ENCODE data around the gene PRKCZ.

Gene PRKCZ

DNA sequence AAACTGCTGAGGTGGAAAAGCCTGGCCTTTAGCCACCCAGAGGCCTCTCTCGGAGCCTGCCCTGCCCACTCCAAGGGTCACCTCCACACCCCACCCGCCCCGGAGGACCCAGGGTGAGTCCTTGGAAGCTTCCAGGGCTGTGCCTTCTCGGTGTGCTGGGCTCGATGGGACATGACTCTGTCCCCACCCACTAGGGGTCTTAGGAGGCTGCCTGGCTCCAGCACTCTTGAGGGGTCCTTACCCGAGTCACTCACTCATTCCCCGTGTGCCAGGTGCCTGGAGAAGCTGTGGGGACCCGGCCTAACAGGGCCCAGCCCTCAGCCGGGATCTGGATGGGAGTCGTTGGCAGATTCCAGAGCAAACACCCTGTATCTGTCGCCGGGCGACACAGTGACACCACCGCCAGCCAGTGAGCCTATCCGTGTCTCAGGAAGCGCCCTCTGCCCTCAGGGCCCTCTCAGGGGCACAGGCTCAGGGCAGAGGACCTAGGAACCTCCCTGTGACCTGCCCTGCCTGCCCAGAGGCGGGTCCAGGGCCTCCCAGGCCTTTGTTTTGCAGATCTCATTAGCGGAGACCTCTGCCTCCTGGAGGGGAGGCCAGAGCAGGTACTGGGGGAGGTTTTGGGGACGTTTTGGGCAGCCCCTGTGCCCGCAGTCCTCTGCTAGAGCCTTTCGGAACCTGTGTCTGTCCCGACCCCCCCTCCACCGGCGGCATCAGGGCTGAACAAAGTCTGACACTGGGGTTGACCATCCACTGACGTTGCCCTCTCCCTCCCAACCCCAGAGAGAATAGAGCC is 3.1 kb upstream of the PRKCZ start:
- DNase-seq: no peak

DNA sequence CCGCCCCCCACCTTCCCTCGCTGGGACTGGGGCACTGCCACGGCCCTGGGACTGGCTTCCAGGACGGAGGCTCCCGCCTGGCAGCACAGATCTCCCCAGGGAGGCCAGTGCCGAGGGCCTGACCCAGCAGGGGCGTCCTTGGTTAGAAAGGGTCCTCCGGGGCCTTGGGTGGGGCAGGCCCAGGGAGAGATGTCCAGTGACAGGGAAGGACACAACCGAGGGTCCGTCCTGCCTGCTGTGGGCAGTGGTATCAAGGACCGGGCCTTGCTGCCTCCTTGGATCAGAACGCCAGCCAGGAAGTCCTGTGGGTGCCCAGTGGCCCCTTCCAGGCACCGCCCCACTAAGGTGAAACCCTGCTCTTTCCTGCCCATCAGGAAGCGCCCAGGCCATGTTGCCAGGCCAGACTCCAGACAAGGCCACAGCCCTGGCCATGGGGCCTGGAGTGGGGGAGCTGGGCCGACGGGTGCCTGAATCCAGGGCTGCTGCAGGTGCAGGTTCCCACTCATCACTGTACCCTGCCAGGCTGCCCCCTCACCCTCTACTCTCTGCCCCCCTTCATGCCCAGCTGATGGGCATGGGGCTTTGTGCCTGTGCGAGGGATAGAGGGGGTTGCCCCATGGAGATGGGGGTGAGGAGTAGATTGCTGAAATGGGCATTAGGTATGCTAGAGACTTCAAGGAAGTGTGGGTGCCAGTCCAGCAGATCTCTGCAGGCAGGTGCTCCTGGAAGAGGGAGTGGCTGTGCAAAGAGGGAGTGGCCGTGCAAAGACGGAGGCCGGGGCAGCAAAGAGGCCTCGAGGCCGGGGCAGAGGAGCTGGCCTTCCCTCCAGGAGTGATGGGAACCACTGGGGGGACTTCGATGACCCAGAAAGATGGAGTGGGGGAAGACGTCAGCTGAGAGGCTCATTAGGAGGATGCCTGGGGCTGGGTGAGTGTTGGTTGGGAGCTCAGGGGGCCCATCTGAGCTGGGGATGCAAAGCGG is 2.2 kb upstream of the PRKCZ start:
- DNase-seq: no peak

DNA sequence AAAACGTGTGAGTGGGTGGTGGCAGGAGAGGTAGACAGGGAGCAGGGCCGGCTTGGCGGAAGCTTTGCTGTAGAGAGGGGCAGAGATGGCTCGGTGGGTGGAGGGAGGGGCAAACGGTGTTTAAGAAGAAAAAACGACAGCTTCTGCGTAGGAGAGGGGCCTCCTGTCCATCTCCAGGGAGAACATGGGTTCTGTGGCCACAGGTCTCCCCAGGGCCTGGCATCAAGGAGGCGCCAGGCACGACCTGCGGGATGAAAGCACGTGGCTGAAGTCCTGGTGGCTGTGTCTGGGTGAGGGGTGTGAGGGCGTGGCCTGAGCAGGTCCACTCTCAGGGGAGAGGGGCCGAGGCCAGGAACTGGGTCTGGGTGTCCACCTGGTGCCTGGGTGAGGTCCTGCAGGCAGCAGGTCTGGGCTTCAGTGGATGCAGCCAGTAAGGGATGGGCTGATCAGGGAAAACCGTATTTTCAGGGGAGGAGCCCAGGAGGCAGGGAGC is 940 bp upstream of the PRKCZ start:
- DNase-seq: no peak

DNA sequence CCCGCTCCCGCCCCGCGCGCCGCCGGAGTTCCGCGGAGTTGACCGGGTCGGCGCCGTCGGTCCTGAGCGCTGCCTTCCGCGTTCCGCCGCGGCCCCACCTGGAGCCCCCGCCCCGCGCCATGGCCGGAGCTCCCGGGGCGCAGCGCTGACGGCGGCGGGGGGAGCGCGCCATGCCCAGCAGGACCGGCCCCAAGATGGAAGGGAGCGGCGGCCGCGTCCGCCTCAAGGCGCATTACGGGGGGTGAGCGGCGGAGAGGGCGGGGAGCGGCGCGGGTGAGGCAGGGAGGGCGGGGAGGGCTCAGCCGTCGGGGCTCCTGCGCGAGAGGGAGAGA is 216 bp downstream of the PRKCZ start:
- no peak for DNase-seq

DNA sequence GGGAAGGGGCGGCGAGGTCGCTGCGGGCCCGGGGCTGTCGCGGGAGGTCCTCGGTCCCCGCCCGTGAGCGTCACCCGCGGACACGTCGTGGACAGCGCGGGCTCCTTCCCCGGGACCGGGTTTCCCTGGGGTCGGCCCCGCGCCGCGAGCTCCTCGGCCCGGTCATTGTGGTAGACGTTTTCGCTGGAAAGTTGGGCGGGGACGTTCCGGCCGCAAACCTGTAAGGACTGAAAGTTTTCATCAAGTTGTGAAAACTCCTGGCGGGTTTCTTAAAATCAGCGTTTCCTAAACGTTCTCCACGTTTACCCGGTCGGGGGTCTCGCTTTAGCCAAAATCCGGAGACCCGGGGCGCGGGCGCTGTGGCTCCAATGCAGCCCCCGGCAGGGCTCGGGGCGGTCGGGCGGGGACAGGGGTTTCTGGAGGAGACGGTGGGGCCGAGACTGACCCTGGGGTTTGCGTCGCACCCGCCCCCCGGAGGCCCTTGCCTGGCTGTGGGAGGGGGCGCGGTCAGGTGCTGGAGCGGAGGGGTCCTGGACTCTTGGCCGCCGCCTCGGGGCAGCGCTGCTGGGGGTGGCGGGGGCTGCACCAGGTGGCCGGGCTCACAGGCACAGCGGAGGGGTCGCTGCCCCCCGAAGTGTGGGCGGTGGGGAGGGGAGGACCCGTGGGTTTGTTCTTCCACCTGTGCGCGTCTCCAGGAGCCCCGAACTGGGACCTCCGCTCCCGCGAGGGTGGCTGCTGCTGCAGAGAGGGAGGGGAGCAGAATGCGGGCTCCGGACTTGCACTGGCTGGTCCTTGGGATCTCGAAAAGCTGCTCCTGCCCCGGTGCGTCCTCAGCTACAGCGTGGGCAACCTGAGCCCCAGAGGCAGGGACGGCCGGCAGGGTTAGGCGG is 827 bp downstream of the PRKCZ start:
- DNase-seq: no peak

DNA sequence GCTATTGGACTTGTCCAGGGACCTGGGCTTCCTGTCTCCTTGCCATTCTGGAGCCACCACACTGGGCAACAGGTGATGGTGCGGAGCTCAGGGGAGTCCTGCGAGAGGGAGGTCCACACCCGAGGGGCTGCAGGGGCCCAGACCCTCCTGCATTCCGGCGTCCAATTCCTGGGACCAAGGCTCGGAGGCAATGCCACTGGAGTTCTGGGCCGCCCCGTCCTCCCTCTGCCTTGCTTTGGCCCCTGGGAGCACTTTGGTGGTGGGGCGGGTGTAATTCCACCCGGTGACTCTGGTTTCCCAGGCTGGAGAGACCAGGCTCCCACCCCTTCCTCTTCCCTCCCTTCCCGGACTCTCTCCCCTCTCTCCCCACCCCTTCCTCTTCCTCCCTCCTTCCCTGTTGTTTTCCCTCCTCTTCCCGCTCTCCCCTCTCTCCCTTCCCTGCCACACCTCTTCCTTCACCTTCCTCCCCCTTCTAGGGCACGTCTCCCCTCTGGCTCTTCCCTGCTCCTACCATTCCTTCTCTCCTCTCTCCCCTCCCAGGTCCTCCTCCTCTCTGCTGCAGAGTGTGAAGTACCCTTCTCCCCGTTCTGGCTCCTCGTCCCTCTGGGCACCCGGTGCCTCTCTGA is 2.0 kb downstream of the PRKCZ start:
- DNase-seq: no peak

DNA sequence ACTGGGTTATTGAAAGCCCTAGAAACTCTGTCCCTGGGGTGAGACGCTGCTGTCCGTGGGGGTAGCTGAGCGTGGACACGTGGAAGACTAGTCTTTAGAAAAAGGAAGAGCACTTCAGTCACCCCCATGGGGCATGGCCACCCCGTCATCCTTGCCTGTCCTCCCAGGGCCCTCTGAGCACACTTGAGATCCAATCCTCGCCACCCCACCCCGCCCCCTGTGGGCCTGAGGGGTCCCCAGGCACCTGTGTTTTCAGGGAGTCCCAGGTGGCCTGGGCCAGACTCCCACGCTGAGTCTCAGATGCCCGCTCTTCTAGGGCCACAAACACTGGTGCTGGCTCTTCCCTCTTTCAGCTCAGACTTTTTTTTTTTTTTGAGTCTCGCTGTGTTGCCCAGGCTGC is 2.5 kb downstream of the PRKCZ start:
- no peak for DNase-seq

DNA sequence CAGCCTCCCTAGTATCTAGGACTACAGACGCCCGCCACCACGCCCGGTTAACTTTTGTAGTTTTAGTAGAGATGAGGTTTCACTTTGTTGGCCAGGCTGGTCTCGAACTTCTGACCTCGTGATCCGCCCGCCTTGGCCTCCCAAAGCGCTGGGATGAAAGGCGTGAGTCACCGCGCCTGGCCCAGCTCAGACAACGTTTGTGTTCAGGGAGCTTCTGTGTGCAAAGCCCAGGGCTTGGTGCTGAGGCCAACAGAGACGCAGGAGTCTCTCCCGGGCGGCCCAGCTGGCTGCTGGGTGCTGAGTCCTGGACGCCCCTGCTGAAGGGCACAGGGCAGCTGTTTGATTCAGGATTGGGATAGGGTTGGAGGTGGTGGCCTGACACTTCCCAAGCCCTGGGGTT is 3.0 kb downstream of the PRKCZ start:
- DNase-seq: no peak

DNA sequence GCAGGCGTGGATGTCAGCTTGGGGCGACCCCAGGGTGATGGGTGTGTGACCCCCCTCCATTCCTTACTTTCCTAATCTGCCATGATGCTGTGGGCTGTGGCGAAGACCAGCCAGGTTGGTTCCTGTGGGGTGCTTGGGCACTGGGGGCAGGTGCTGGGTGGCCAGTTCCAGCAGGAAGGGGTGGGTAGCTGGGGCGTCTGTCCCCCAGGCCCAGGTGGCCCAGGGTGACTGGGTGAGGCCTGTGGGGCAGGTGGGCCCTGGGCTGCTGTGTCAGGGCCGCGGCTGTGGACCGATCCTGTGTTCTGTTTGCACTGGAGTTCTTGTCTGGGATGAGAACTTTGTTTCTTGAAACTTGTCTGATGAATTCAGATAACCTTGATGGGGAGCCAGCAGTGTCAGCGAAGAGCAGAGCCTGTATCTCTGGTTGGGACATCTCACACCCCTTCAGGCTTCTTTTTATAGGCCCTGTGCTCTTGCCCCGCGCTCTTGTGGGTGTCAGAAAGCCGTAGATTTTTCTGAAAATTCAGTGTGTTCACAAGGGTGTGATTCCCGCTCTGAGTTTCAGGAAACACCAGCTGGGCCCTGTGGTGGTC is 3.7 kb downstream of the PRKCZ start:
- no peak for DNase-seq

DNA sequence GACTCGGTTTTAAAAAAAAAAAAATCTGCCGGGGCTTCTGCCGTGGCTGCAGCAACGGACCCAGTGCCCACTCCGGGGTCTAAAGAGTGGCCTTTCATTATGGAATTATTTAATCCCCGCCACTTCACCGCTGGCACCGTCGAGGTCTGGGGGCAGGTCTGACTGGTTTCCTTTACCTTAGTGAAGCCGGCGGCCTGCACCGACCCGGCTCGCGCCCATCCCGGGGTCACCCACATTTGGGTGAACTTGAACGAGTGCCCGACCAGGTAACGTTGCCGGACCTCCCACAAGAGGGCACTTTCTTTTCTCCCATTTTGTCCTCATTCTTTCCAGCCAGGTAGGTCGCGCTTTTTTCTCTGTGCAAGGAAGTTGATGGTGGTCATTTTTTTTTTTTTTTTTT is 4.3 kb downstream of the PRKCZ start:
- DNase-seq: no peak

DNA sequence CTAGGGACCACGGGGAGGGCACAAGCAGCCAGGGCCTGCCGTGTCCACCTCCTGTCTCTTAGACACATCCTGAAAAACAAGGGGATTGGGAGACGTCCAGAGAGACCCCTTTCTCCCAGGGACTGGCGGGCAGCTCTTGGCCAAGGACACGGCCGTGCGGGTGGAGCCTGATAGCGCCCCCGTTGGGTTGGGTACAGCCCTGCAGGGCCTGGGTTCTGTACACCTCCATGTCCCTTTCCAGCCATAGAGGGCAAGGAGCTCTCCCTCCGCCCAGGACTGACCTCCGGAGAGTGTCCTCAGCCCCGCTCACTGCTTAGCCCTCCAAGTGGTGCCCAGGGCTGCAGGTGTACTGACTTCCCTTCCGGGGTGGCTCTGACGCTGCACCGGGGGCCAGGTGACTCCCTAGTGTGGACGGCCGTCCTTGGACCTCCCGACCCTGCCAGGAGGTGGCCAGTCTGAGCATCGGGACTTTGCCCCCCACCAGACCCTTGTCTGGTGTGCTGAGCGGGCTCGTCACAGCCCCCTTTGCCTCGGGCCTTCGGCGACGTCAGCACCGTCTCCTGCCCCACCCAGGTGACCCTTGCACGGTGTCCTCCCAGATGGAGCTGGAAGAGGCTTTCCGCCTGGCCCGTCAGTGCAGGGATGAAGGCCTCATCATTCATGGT is 5.8 kb downstream of the PRKCZ start:
- DNase-seq: no peak

DNA sequence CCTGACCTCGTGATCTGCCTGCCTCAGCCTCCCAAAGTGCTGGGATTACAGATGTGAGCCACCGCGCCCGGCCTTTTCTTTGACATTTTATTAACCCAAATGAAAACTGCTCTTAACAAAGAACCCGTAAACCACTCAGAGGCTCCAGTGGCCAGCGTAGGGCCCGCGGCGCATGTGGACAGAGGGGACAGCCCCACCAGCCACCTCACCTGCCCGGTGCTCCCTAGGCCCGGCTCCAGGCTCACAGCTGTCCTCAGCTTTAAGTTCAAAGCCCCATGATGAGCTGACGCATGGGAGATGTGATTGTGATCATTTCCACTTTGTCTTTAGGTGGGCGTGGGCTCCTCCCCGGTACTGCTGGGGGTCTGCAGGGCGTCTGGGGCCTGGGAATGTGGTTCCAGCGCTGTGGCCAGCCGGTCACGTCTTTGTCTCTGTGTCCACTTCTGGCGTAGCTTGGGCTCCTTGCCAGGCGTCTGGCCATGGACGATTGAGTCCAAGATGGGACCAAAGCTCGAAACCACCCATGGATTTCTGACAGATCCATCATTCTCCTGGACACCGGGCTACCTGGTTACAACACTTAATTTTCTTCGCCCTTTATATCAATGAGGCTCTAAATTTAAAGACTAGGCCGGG is 6.9 kb downstream of the PRKCZ start:
- DNase-seq: no peak

DNA sequence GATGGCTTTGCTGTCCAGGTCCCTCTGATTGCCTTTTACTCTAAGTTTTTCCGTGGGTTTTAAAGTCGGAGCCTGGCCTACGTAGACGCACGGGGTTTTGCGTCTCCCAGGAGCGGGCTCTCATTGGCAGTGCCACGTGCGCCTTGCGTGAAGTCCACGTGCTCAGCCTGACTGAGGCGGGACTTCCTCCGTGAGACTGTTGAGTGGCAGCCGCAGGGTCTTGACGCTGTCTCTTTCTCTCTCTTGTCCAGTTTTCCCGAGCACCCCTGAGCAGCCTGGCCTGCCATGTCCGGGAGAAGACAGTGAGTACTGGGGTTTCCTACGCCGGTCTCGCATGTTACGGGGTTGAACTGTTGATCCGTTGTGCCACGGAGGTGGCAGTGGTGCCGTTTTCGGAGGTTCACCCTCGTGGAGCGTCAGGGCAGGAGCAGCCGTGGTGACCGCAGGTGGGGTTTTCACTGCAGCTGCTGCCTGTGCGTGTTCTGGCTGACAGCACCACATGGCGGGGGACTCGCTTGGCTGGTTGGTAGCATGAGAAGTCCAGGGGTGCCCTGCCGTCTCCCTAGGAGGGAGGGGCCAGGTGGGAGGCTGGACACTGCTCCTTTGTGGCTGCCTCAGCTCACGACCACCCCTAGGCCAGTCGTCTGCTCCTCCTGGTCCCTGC is 9.2 kb downstream of the PRKCZ start:
- no peak for DNase-seq

DNA sequence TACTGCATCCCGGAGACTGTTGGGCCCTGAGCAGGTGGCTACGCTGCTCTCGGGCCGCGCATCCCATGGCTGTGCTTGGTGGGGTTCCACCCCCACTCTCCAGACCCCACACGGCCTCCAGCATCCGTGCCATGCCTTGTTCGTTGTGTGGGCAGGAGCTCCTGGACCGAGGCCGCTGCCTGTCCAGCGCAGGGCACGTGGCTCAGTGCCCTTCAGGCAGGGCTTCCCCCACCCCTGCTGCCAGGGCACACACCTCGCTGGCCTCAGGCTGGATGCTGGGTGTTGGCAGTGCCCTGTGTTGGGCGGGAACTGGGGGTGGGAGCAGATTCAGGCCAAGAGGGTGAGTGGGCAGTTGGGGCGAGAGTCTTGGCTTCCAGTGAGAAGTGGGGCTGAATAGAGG is 9.9 kb downstream of the PRKCZ start:
- DNase-seq: no peak

DNA sequence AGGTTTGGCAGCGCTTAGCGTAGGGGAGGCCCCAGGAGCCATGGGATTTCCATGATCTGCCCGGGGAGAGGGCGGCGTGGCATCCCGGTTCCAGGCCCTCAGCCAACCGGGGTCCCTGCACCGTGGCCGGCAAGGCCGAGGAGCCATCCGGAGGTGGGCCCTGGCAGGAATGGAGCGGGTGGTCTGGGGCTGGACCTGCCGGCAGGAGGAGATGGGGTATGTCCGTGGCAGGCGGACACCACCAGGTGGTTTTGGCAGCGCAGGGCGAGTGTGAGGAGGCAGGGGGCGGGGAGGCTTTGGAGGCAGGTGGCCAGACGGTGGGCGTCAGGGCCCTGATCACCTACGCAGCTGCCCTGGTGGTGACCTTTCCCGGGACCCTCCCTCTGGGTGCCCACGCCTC is 10.3 kb downstream of the PRKCZ start:
- DNase-seq: no peak

DNA sequence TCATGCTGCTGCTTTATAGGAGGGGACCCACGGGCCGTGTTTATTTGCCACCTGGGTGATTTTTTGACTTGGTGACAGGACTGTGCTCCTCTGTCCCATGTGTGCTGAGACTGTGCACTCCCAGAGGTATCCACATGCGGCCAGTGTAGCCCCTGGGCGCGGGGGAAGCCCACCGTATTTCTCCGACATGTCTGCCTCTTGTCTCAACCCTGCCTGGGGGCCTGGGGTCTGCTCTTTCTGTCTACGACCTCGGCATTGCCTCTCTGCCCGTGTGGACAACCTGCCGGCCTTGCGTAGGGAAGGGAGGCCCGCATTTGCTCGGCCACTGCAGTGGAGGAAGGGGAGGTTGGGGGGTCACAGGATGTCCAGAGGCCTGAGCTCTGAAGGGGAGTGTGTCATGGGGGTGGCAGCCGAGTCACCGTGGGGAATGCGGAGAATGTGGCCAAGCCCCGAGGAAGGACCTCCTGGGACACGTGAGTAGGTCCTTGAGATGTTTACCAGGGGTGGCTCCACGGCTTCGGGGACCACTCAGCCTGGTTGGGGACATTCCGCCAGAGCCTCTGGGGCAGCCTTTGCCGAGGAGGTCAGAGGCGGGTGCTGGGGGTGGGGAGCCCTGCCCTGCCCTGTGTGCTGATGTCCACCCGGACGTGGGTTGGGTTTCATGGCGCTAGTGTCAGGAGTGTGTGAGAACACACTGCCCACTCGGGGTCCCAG is 11.0 kb downstream of the PRKCZ start:
- DNase-seq: no peak

DNA sequence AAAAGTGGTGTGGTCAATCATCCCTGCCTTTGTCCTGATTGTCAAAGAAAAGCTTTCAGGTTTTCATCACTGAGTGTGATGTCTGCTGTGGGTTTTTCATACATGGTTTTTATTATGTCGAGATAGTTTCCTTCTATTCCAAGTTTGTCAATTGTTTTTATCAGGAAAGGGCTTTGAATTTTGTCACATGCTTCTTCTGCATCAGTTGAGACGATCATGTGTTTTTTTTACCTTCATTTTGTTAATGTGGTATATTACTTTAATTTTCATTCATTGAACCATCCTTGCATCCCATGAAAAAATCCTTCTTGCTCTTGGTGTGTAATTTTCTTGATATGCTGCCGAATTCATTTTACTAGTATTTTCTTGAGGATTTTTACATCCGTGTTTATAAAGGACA is 15.5 kb downstream of the PRKCZ start:
- DNase-seq: no peak

DNA sequence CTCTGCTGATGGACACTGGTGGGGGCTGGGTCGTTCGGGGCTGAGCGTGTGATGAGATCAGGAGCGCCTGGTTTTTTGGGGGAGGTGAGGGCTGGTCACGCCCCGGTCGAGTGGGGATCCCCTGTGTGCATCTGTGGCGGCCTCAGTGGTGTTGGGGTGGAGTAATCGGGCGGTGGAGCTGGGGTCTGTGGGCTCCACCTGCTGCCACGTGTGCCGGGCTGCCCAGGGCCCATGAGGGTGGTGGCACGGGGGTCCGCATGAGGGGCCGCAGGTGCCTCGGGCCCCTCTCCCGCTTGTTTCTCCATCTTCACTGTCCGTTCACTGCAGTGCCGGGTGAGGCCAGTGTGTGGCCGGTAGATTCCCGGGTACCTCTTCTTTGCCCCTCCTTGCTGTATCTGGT is 17.2 kb downstream of the PRKCZ start:
- no peak for DNase-seq

DNA sequence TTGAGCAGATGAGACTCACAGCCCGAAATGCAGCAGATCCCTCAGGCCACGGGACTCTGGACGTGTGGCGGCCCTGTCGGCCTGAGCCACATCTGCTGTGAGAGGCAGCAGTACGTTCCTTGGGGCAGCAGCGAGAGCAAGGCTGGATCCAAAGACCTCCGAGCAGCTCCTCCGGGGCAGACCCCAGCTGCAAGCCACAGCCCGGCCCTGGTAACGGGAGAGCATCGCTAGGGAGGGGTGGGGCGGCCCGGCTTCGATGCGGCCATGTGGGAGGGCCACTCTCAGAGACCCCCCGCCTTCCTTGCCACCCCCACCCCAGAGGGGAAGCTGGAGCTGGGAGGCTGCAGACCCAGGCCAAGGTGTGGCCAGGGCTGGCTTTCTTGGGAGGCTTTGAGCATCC is 17.8 kb downstream of the PRKCZ start:
- DNase-seq: no peak

DNA sequence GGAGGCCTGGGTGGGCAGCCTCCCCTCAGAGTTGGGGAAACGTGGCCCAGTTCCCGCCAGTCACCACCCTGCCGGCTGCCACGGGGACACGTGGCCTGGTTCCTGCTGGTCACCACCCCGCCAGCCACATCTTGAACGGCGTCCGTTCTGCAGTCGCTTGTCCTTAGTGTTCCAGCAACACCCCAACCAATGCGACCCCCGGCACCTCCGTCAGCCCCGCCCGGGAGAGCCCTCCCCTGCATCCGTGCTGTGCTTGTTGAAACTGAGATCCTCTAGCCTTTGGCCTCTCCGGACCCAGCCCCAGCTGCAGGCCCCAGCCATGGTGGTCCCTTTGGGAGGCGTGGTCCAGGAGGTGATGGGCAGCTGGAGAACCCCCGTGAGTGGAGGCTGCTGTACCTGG is 18.7 kb downstream of the PRKCZ start:
- no peak for DNase-seq

Data from NCI-H1048 (cell line).